ENCODE results near the gene UNC50. TPM values are rescaled to one million over a fixed set of nuclear protein-coding genes. Genes with fewer than 3 reads are reported as not detected.

UNC50 gene
- total and polyA plus RNA-seq, 2 donors (not counting 1 experiment from before 2014, with no cell fraction given) = 27.2 to 38.8 TPM

- Mint-ChIP-seq H3K27ac (no peak overlapping the region), H3K9me3 (ENCODE audit: insufficient read depth) (peaks cover 1% of the 10 kb centered on the region), H3K4me3 (no peak overlapping the region), H3K4me1 (no peaks in the 10 kb centered on the region), H3K27me3 (no peaks in the 10 kb centered on the region)
- Histone ChIP-seq H3K36me3 (replicated peaks in 1 of 2; ENCODE audit: control extremely low read depth in 1 of 2, control insufficient read depth in 1 of 2, extremely low read depth in 1 of 2, insufficient read depth in 2 of 2, low read length in 1 of 2) (peaks cover 0 to 5% of the 10 kb centered on the region in 2 experiments), H4K20me1 (ENCODE audit: control insufficient read depth, insufficient read depth, low read length, poor library complexity, severe bottlenecking) (no peaks in the 10 kb centered on the region), H3K79me2 (ENCODE audit: control insufficient read depth, insufficient read depth, low read length) (no peaks in the 10 kb centered on the region), H3K9me3 (ENCODE audit: control extremely low read depth in 1 of 3, control insufficient read depth in 2 of 3, insufficient read depth in 1 of 3, low read length in 2 of 3) (peaks cover 0 to 3% (median 0%) of the 10 kb centered on the region in 3 donors), H3K27ac (ENCODE audit: low read length in 2 of 2) (no peak overlapping the region), H2AFZ (ENCODE audit: insufficient read depth, low read depth, low read length, poor library complexity, severe bottlenecking) (no peak overlapping the region), H3K4me3 (ENCODE audit: control extremely low read depth in 1 of 5, extremely low read depth in 1 of 5, insufficient read depth in 1 of 5, low read depth in 2 of 5, low read length in 4 of 5) (no peak overlapping the region), H3K27me3 (replicated peaks in 1 of 4; ENCODE audit: control extremely low read depth in 1 of 4, control insufficient read depth in 3 of 4, insufficient read depth in 4 of 4, low read length in 3 of 4) (no peaks in the 10 kb centered on the region), H3K4me2 (replicated peaks; ENCODE audit: low read depth, low read length, poor library complexity, severe bottlenecking) (no peak overlapping the region), H3K9ac (ENCODE audit: low read length) (no peak overlapping the region), H3K4me1 (ENCODE audit: control insufficient read depth in 2 of 2, insufficient read depth in 2 of 2, low read length in 2 of 2) (no peaks in the 10 kb centered on the region)
- ATAC-seq (ENCODE audit: low read depth) = no peak
- intact Hi-C loops (cut with micrococcal nuclease) = no loop called here
- CTCF ChIA-PET = no interaction called here
- no peak for DNase-seq
- TF ChIP-seq, protein P1, sequence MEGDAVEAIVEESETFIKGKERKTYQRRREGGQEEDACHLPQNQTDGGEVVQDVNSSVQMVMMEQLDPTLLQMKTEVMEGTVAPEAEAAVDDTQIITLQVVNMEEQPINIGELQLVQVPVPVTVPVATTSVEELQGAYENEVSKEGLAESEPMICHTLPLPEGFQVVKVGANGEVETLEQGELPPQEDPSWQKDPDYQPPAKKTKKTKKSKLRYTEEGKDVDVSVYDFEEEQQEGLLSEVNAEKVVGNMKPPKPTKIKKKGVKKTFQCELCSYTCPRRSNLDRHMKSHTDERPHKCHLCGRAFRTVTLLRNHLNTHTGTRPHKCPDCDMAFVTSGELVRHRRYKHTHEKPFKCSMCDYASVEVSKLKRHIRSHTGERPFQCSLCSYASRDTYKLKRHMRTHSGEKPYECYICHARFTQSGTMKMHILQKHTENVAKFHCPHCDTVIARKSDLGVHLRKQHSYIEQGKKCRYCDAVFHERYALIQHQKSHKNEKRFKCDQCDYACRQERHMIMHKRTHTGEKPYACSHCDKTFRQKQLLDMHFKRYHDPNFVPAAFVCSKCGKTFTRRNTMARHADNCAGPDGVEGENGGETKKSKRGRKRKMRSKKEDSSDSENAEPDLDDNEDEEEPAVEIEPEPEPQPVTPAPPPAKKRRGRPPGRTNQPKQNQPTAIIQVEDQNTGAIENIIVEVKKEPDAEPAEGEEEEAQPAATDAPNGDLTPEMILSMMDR (IDR thresholded peaks at IDR 0.05) = no peak
- no peak for TF ChIP-seq EZH2 (IDR thresholded peaks at IDR 0.05; ENCODE audit: borderline replicate concordance, insufficient read depth, low read depth, low read length, poor library complexity, severe bottlenecking)
- 82% methylated on average over 4 of the region's 4 CpGs for WGBS (ENCODE audit: insufficient coverage)
- POLR2A ChIA-PET = no interaction called here
Observed at GRCh38 chr2:98588880-98589431, 19.4 kb upstream of the UNC50 start.

DNA sequence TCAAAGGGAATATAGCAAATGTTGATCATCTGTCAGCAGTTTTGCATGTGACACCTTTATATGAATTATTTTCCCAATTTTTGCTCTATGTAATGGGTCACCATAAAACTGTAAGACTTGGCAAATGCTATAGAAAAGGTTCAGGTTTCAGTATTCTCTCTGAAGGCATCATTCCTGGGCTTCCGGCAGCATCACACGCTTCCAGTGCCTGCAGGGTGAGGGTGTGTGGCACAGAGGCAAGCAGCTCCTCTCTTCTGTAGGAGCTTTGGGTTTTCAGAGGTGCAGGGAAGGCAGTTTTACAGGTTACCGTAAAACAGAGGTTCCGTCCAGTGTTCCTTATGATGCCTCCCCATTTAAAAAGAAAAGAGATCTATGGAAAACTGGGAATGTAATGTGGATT, 18.9 kb upstream of the UNC50 start:
- H2AFZ ChIP-seq (ENCODE audit: insufficient read depth, low read depth, low read length, poor library complexity, severe bottlenecking) = no peak overlapping the region
- H3K27me3 Mint-ChIP-seq = no peaks in the 10 kb centered on the region
- H4K20me1 ChIP-seq (ENCODE audit: control insufficient read depth, insufficient read depth, low read length, poor library complexity, severe bottlenecking) = no peaks in the 10 kb centered on the region
- 100% methylated on average over 1 of the region's 4 CpGs for WGBS (ENCODE audit: insufficient coverage)
- no peak for TF ChIP-seq EZH2 (IDR thresholded peaks at IDR 0.05; ENCODE audit: borderline replicate concordance, insufficient read depth, low read depth, low read length, poor library complexity, severe bottlenecking)
- TF ChIP-seq, protein P1 (IDR thresholded peaks at IDR 0.05) = no peak
- H3K36me3 ChIP-seq (replicated peaks in 1 of 2; ENCODE audit: control extremely low read depth in 1 of 2, control insufficient read depth in 1 of 2, extremely low read depth in 1 of 2, insufficient read depth in 2 of 2, low read length in 1 of 2) = peaks cover 0 to 5% of the 10 kb centered on the region in 2 experiments
- POLR2A ChIA-PET = no interaction called here
- no peak overlapping the region for H3K27ac ChIP-seq (ENCODE audit: low read length in 2 of 2)
- no peaks in the 10 kb centered on the region for H3K79me2 ChIP-seq (ENCODE audit: control insufficient read depth, insufficient read depth, low read length)
- no peaks in the 10 kb centered on the region for H3K4me1 Mint-ChIP-seq
- no peak overlapping the region for H3K27ac Mint-ChIP-seq
- CTCF ChIA-PET = no interaction called here
- peaks cover 2% of the 10 kb centered on the region for H3K9me3 Mint-ChIP-seq (ENCODE audit: insufficient read depth)
- H3K4me3 ChIP-seq (ENCODE audit: control extremely low read depth in 1 of 5, extremely low read depth in 1 of 5, insufficient read depth in 1 of 5, low read depth in 2 of 5, low read length in 4 of 5) = no peak overlapping the region
- no peak overlapping the region for H3K4me2 ChIP-seq (replicated peaks; ENCODE audit: low read depth, low read length, poor library complexity, severe bottlenecking)
- no peak overlapping the region for H3K4me3 Mint-ChIP-seq
- intact Hi-C loops (cut with micrococcal nuclease) = no loop called here
- ATAC-seq (ENCODE audit: low read depth) (no peak), DNase-seq (no peak)
- peaks cover 0 to 6% (median 0%) of the 10 kb centered on the region in 3 donors for H3K9me3 ChIP-seq (ENCODE audit: control extremely low read depth in 1 of 3, control insufficient read depth in 2 of 3, insufficient read depth in 1 of 3, low read length in 2 of 3)
- no peaks in the 10 kb centered on the region for H3K4me1 ChIP-seq (ENCODE audit: control insufficient read depth in 2 of 2, insufficient read depth in 2 of 2, low read length in 2 of 2)
- no peaks in the 10 kb centered on the region for H3K27me3 ChIP-seq (replicated peaks in 1 of 4; ENCODE audit: control extremely low read depth in 1 of 4, control insufficient read depth in 3 of 4, insufficient read depth in 4 of 4, low read length in 3 of 4)
- no peak overlapping the region for H3K9ac ChIP-seq (ENCODE audit: low read length)

Measured in B cell (primary cell).